Uterus (tissue), 4 donors: ENCODE results near the gene LDLRAD4. TPM values are rescaled to one million over a fixed set of nuclear protein-coding genes. Genes with fewer than 3 reads are reported as not detected.

Source experiments
- DNase-seq, 2 donors: peaks; one replicate each; pipeline ENCODE4 v3.0.0-alpha.2; 2019 to 2020
- H3K27ac ChIP-seq, 2 donors: fragments of 200-600 bp; sonication (generic); 1 replicate in 1 of 2; 2 replicates in 1 of 2; pipeline ENCODE4 v1.5.1; 2016 to 2018
- H3K27me3 ChIP-seq, 2 donors: fragments of 200-600 bp; sonication (generic); one replicate each; pipeline ENCODE4 v1.5.1; 2018 to 2019; ENCODE audit warnings: control low read depth in 1 of 2
- H3K36me3 ChIP-seq, 2 donors: fragments of 200-600 bp; sonication (generic); one replicate each; pipeline ENCODE4 v1.5.1; 2019; ENCODE audit warnings: control low read depth in 1 of 2
- H3K4me1 ChIP-seq, 2 donors: fragments of 200-600 bp; sonication (generic); one replicate each; pipeline ENCODE4 v1.5.1; 2018 to 2019; ENCODE audit warnings: control low read depth in 1 of 2
- H3K4me3 ChIP-seq, 2 donors: fragments of 200-600 bp; sonication (generic); 1 replicate in 1 of 2; 2 replicates in 1 of 2; pipeline ENCODE4 v1.5.1; 2018 to 2019; ENCODE audit warnings: mild to moderate bottlenecking in 1 of 2
- H3K9me3 ChIP-seq, 2 donors: fragments of 200-600 bp; sonication (generic); one replicate each; pipeline ENCODE4 v1.5.1; 2019; ENCODE audit warnings: control low read depth in 1 of 2
- CTCF ChIP-seq, 4 experiments: fragments of 200-600 bp in 2 of 4; fragments of 450-650 bp in 2 of 4; sonication (generic) in 2 of 4; IDR thresholded peaks; one replicate each; pipeline ENCODE4 v1.5.1; 2016 to 2019; ENCODE audit warnings: antibody characterized with exemption in 4 of 4, mild to moderate bottlenecking in 2 of 4, moderate library complexity in 1 of 4
- POLR2A ChIP-seq, 2 donors: fragments of 450-650 bp; IDR thresholded peaks; one replicate each; pipeline ENCODE4 v1.6.1; 2016; ENCODE audit warnings: antibody characterized with exemption in 2 of 2, mild to moderate bottlenecking in 1 of 2, moderate library complexity in 1 of 2
- intact Hi-C: fragments of 100-400 bp; cut with DNase I; formaldehyde crosslinking; loops from one replicate; pipeline ENCODE4 v1.15.1; 2023; ENCODE audit warnings: low total_unique reads
- total RNA-seq, 4 donors: library from RNA; depleted of rRNA in 3 of 4; stranded (reverse); fragments of >200 nt in 3 of 4; gene quantifications; one replicate each; pipeline versions ENCODE4 v1.1.0 to v1.2.4, GENCODE V29; 2014 to 2023
- donor health status: DM: yes; HTN: yes; CAD: no.

Gene LDLRAD4
- total RNA-seq, 4 donors from 2014 or later: 23.8 to 82.2 (median 39.3) TPM

- Histone ChIP-seq H3K4me1 (peaks cover 0 to 3% of the 10 kb centered on the region in 2 donors), H3K27me3 (no peaks in the 10 kb centered on the region), H3K27ac (no peak overlapping the region), H3K4me3 (no peak overlapping the region), H3K36me3 (no peaks in the 10 kb centered on the region), H3K9me3 (no peaks in the 10 kb centered on the region)
- TF ChIP-seq CTCF (IDR thresholded peaks at IDR 0.05) (no peak), POLR2A (IDR thresholded peaks at IDR 0.05) (no peak)
- intact Hi-C loops: no loop called here
- no peak for DNase-seq
Measured at GRCh38 chr18:13451661-13452387, 233.3 kb downstream of the LDLRAD4 start.

- H3K36me3 ChIP-seq: no peaks in the 10 kb centered on the region
- H3K27me3 ChIP-seq: no peaks in the 10 kb centered on the region
- peak; percentile 48 to 50 for DNase-seq
- intact Hi-C loops: no loop called here
- H3K4me3 ChIP-seq: no peak overlapping the region
- H3K27ac ChIP-seq: no peak overlapping the region
- TF ChIP-seq CTCF (IDR thresholded peaks at IDR 0.05) (no peak), POLR2A (IDR thresholded peaks at IDR 0.05) (no peak)
- H3K4me1 ChIP-seq: no peaks in the 10 kb centered on the region
- no peaks in the 10 kb centered on the region for H3K9me3 ChIP-seq
Measured at GRCh38 chr18:13452388-13452811, 233.8 kb downstream of the LDLRAD4 start.

GRCh38 chr18:13452871-13453680 lies 234.5 kb downstream of the LDLRAD4 start:
- Histone ChIP-seq H3K9me3 (no peaks in the 10 kb centered on the region), H3K4me1 (no peaks in the 10 kb centered on the region), H3K27me3 (no peaks in the 10 kb centered on the region), H3K4me3 (no peak overlapping the region), H3K27ac (no peak overlapping the region), H3K36me3 (no peaks in the 10 kb centered on the region)
- DNase-seq: no peak
- intact Hi-C loops: no loop called here
- no peak for TF ChIP-seq CTCF (IDR thresholded peaks at IDR 0.05)
- no peak for TF ChIP-seq POLR2A (IDR thresholded peaks at IDR 0.05)

- no peak for TF ChIP-seq CTCF (IDR thresholded peaks at IDR 0.05)
- TF ChIP-seq POLR2A (IDR thresholded peaks at IDR 0.05): no peak
- Histone ChIP-seq H3K4me1 (no peaks in the 10 kb centered on the region), H3K9me3 (no peaks in the 10 kb centered on the region), H3K27ac (no peak overlapping the region), H3K27me3 (no peaks in the 10 kb centered on the region), H3K4me3 (no peak overlapping the region), H3K36me3 (no peaks in the 10 kb centered on the region)
- intact Hi-C loops: no loop called here
- DNase-seq: no peak
Measured at GRCh38 chr18:13453714-13454113, 235.2 kb downstream of the LDLRAD4 start.
